ENCODE data around the gene ATXN10.

ATXN10 gene

DNA sequence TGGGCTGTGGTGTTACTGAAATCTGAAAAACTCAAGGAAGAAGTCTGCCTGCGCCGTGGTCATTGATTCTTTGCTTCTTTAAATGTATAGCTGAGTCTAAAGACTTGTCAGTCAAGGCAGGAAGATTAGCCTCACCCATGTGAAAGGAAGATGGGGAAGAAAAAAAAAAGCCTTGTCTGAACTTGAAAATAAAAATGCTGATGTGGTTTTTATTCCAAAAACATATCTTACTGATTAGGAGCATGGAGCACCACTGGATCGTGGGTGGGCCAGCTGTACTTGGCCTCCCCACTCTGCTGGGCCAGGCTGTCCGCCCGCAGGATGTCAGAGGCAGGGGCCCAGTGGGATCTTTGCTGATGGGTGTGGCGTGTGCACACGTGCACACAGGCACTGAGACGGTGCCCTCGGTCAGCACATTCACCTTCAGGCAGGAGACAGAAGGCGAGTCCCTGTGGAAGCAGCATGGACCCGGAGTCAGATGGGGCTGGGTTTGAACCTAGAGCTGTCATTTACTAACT, 193.4 kb downstream of the ATXN10 start:
- no peaks in the 10 kb centered on the region for H3K79me2 ChIP-seq (ENCODE audit: low read length)
- no peak overlapping the region for H3K27ac ChIP-seq (ENCODE audit: low read length)
- H3K4me1 ChIP-seq (ENCODE audit: low read length): no peaks in the 10 kb centered on the region
- no peaks in the 10 kb centered on the region for H4K20me1 ChIP-seq (ENCODE audit: insufficient read depth, low read length)
- H3K27me3 ChIP-seq (ENCODE audit: low read depth, low read length): no peaks in the 10 kb centered on the region
- TF ChIP-seq EZH2phosphoT487 (IDR thresholded peaks at IDR 0.05; ENCODE audit: low read depth): no peak
- TF ChIP-seq, protein P1, sequence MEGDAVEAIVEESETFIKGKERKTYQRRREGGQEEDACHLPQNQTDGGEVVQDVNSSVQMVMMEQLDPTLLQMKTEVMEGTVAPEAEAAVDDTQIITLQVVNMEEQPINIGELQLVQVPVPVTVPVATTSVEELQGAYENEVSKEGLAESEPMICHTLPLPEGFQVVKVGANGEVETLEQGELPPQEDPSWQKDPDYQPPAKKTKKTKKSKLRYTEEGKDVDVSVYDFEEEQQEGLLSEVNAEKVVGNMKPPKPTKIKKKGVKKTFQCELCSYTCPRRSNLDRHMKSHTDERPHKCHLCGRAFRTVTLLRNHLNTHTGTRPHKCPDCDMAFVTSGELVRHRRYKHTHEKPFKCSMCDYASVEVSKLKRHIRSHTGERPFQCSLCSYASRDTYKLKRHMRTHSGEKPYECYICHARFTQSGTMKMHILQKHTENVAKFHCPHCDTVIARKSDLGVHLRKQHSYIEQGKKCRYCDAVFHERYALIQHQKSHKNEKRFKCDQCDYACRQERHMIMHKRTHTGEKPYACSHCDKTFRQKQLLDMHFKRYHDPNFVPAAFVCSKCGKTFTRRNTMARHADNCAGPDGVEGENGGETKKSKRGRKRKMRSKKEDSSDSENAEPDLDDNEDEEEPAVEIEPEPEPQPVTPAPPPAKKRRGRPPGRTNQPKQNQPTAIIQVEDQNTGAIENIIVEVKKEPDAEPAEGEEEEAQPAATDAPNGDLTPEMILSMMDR (IDR thresholded peaks at IDR 0.05; ENCODE audit: low read depth, low read length): no peak
- H3K36me3 ChIP-seq (replicated peaks; ENCODE audit: low read depth, low read length): no peaks in the 10 kb centered on the region
- H2AFZ ChIP-seq (ENCODE audit: low read depth, low read length): no peak overlapping the region
- no peak overlapping the region for H3K9ac ChIP-seq (ENCODE audit: low read length)
- no peak overlapping the region for H3K4me3 ChIP-seq (ENCODE audit: low read length)
- H3K4me2 ChIP-seq (ENCODE audit: low read length): no peak overlapping the region
- no peaks in the 10 kb centered on the region for H3K9me3 ChIP-seq (ENCODE audit: insufficient read depth, low read length)

DNA sequence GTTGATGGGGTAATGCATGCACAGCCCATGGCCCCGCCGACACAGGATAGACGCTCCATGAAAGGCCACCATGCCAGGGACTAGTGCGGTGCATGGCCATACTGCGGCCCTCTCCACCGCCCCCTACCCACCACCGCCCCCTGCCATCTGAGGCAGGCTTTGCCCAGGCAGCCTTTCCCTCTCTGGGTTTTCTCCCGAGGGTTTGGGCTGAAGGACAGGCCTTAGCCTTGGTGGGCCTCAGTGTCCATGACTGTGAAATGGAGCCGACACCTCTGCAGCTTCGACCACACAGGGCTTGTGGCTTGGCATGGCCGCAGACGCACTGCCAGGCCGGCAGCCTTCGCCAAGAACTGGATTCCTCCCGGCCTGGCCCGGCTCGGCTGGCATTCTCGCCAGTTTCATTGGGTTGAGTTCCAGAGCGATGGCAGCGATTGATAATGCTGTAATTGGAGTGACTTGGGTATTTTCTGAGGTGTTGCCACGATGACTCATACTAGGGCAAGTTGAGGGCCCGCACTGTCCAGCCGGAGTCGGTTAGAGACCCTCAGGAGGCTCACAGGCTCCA, 194.0 kb downstream of the ATXN10 start:
- Histone ChIP-seq H3K79me2 (ENCODE audit: low read length) (no peaks in the 10 kb centered on the region), H3K9ac (ENCODE audit: low read length) (no peak overlapping the region), H3K4me3 (ENCODE audit: low read length) (no peak overlapping the region), H3K36me3 (replicated peaks; ENCODE audit: low read depth, low read length) (no peaks in the 10 kb centered on the region), H3K4me1 (ENCODE audit: low read length) (no peaks in the 10 kb centered on the region), H3K4me2 (ENCODE audit: low read length) (no peak overlapping the region), H3K9me3 (ENCODE audit: insufficient read depth, low read length) (no peaks in the 10 kb centered on the region), H3K27me3 (ENCODE audit: low read depth, low read length) (no peaks in the 10 kb centered on the region), H4K20me1 (ENCODE audit: insufficient read depth, low read length) (no peaks in the 10 kb centered on the region), H2AFZ (ENCODE audit: low read depth, low read length) (no peak overlapping the region), H3K27ac (ENCODE audit: low read length) (no peak overlapping the region)
- no peak for TF ChIP-seq EZH2phosphoT487 (IDR thresholded peaks at IDR 0.05; ENCODE audit: low read depth)
- TF ChIP-seq, protein P1 (IDR thresholded peaks at IDR 0.05; ENCODE audit: low read depth, low read length): no peak

DNA sequence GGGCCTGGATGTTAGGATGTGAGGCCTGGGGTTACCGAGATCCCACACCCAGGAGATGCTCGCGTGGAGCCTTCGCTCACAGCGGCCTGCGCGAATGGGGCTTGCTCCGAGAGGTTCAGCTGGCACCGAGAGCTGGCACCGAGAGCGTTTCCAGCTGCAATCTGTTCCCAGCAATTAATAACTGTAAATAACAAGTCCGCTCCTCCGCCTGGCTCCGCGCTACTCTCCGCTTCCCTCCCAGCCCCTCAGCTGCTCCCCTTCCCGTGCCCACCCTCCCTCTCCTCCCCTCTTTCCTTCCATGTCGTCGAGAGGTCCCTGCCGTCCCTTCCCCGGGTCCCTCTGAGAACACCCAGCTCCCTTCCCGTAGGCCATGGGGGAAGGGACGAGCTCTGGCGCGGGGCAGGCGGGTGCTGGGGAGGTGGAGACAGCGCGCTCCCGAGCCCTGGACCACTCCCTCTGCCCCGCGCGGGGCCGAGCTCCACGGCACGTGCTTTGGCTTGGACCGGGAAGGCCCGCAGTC, 194.6 kb downstream of the ATXN10 start:
- H3K27me3 ChIP-seq (ENCODE audit: low read depth, low read length): no peaks in the 10 kb centered on the region

DNA sequence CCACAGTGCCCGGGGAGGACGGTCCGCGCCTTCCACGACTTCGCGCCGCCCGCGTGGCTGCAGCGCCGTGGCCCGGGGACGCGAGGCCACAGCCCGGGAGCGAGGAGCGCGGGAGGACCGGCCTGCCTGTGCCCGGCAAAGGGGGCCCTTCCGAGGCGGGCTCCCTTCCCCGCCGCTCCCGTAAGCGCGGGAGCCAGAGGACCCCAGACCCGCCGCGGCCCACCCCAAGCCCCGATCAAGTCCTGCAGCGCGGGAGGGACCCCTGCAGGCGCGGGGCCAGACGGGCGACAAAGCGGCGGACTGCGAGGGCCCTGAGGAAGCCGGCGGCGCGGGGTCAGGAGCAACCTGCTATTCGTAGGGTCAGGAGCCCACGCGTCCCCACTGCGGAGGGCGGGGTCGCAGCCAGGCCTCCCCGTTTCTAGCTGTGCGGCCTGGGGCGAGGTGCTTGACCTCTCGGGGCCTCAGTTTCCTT, 195.0 kb downstream of the ATXN10 start:
- no peaks in the 10 kb centered on the region for H3K9me3 ChIP-seq (ENCODE audit: insufficient read depth, low read length)
- no peaks in the 10 kb centered on the region for H4K20me1 ChIP-seq (ENCODE audit: insufficient read depth, low read length)
- H3K36me3 ChIP-seq (replicated peaks; ENCODE audit: low read depth, low read length): no peaks in the 10 kb centered on the region

More for the DNA sequence above, 194.6 kb downstream of the ATXN10 start:
- Histone ChIP-seq H3K4me2 (ENCODE audit: low read length) (no peak overlapping the region), H3K9ac (ENCODE audit: low read length) (no peak overlapping the region), H3K27ac (ENCODE audit: low read length) (no peak overlapping the region), H3K4me3 (ENCODE audit: low read length) (no peak overlapping the region), H3K79me2 (ENCODE audit: low read length) (no peaks in the 10 kb centered on the region), H3K4me1 (ENCODE audit: low read length) (no peaks in the 10 kb centered on the region), H2AFZ (ENCODE audit: low read depth, low read length) (no peak overlapping the region), H4K20me1 (ENCODE audit: insufficient read depth, low read length) (no peaks in the 10 kb centered on the region), H3K9me3 (ENCODE audit: insufficient read depth, low read length) (no peaks in the 10 kb centered on the region), H3K36me3 (replicated peaks; ENCODE audit: low read depth, low read length) (no peaks in the 10 kb centered on the region)
- TF ChIP-seq, protein P1 (IDR thresholded peaks at IDR 0.05; ENCODE audit: low read depth, low read length): no peak
- no peak for TF ChIP-seq EZH2phosphoT487 (IDR thresholded peaks at IDR 0.05; ENCODE audit: low read depth)

More for the DNA sequence above, 195.0 kb downstream of the ATXN10 start:
- H3K79me2 ChIP-seq (ENCODE audit: low read length): no peaks in the 10 kb centered on the region
- TF ChIP-seq, protein P1 (IDR thresholded peaks at IDR 0.05; ENCODE audit: low read depth, low read length): no peak
- no peak for TF ChIP-seq EZH2phosphoT487 (IDR thresholded peaks at IDR 0.05; ENCODE audit: low read depth)
- H3K27ac ChIP-seq (ENCODE audit: low read length): no peak overlapping the region
- no peaks in the 10 kb centered on the region for H3K4me1 ChIP-seq (ENCODE audit: low read length)
- H2AFZ ChIP-seq (ENCODE audit: low read depth, low read length): no peak overlapping the region
- H3K4me2 ChIP-seq (ENCODE audit: low read length): no peak overlapping the region
- H3K9ac ChIP-seq (ENCODE audit: low read length): no peak overlapping the region
- H3K27me3 ChIP-seq (ENCODE audit: low read depth, low read length): no peaks in the 10 kb centered on the region
- no peak overlapping the region for H3K4me3 ChIP-seq (ENCODE audit: low read length)

Measured in OCI-LY3 (cell line).